ENCODE measurements around the gene C9orf43. TPM values are rescaled to one million over a fixed set of nuclear protein-coding genes. Genes with fewer than 3 reads are reported as not detected.

C9orf43 gene
- total and polyA plus RNA-seq, 9 of the 15 experiments (the other 6 are each of a cell fraction or from before 2014, with no cell fraction given) = 0.21 to 0.58 (median 0.33) TPM

DNA sequence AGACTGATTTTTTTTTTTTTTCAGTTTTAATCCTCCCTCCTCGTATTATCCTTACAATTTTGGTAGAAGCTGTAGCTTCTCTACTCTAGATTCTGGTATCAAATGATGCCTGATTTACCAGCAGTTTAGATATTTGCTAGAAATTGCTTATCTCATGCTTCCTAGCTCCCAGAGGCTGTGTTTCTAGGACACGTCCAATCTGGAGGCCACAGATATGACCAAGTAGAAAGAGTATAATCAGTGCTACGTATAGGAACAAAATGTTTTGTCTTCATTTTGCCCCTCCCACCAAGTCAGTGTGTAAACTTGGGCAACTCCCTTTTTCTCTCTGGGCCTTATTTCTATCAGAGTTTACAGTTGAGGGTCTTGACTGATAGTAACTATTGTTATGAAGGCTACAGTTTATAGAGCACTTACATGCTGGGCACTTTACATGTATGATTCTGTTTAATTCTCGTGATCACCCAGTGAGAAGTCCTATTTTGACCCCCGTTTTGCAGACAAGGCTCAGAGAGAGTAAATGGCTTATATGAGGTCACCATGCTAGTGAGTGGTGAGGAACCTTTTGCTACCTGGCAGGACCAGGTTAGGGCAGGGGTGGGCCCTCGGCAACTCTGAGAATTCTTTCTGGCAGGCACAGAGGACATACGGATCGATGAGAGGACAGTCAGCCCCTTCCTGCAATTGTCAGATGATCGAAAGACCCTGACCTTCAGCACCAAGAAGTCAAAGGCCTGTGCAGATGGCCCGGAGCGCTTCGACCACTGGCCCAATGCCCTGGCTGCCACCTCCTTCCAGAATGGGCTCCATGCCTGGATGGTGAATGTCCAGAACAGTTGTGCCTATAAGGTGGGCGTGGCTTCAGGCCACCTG, 41.3 kb upstream of the C9orf43 start (continued):
- TF ChIP-seq, protein P1, sequence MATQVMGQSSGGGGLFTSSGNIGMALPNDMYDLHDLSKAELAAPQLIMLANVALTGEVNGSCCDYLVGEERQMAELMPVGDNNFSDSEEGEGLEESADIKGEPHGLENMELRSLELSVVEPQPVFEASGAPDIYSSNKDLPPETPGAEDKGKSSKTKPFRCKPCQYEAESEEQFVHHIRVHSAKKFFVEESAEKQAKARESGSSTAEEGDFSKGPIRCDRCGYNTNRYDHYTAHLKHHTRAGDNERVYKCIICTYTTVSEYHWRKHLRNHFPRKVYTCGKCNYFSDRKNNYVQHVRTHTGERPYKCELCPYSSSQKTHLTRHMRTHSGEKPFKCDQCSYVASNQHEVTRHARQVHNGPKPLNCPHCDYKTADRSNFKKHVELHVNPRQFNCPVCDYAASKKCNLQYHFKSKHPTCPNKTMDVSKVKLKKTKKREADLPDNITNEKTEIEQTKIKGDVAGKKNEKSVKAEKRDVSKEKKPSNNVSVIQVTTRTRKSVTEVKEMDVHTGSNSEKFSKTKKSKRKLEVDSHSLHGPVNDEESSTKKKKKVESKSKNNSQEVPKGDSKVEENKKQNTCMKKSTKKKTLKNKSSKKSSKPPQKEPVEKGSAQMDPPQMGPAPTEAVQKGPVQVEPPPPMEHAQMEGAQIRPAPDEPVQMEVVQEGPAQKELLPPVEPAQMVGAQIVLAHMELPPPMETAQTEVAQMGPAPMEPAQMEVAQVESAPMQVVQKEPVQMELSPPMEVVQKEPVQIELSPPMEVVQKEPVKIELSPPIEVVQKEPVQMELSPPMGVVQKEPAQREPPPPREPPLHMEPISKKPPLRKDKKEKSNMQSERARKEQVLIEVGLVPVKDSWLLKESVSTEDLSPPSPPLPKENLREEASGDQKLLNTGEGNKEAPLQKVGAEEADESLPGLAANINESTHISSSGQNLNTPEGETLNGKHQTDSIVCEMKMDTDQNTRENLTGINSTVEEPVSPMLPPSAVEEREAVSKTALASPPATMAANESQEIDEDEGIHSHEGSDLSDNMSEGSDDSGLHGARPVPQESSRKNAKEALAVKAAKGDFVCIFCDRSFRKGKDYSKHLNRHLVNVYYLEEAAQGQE (IDR thresholded peaks at IDR 0.05; ENCODE audit: borderline replicate concordance) = no peak; the same call in 1 of the 2 replicates
- TF ChIP-seq, protein P1 (CRISPR knock-in tag; IDR thresholded peaks at IDR 0.05; ENCODE audit: low read depth) = no peak
- TF ChIP-seq, protein P2, sequence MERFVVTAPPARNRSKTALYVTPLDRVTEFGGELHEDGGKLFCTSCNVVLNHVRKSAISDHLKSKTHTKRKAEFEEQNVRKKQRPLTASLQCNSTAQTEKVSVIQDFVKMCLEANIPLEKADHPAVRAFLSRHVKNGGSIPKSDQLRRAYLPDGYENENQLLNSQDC (CRISPR knock-in tag; IDR thresholded peaks at IDR 0.05) = no peak
- TF ChIP-seq, protein P3, sequence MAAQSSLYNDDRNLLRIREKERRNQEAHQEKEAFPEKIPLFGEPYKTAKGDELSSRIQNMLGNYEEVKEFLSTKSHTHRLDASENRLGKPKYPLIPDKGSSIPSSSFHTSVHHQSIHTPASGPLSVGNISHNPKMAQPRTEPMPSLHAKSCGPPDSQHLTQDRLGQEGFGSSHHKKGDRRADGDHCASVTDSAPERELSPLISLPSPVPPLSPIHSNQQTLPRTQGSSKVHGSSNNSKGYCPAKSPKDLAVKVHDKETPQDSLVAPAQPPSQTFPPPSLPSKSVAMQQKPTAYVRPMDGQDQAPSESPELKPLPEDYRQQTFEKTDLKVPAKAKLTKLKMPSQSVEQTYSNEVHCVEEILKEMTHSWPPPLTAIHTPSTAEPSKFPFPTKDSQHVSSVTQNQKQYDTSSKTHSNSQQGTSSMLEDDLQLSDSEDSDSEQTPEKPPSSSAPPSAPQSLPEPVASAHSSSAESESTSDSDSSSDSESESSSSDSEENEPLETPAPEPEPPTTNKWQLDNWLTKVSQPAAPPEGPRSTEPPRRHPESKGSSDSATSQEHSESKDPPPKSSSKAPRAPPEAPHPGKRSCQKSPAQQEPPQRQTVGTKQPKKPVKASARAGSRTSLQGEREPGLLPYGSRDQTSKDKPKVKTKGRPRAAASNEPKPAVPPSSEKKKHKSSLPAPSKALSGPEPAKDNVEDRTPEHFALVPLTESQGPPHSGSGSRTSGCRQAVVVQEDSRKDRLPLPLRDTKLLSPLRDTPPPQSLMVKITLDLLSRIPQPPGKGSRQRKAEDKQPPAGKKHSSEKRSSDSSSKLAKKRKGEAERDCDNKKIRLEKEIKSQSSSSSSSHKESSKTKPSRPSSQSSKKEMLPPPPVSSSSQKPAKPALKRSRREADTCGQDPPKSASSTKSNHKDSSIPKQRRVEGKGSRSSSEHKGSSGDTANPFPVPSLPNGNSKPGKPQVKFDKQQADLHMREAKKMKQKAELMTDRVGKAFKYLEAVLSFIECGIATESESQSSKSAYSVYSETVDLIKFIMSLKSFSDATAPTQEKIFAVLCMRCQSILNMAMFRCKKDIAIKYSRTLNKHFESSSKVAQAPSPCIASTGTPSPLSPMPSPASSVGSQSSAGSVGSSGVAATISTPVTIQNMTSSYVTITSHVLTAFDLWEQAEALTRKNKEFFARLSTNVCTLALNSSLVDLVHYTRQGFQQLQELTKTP (IDR thresholded peaks at IDR 0.05; ENCODE audit: low read depth in 1 of 2, partially characterized antibody in 2 of 2) = peak in 1 of 2 experiments; percentile 69
- no peak for TF ChIP-seq ZNF140 (CRISPR knock-in tag; IDR thresholded peaks at IDR 0.05)
- no peak for TF ChIP-seq ZNF695 (CRISPR knock-in tag; IDR thresholded peaks at IDR 0.05)
- no peak for TF ChIP-seq ZNF146 (CRISPR knock-in tag; IDR thresholded peaks at IDR 0.05; ENCODE audit: unreplicated experiment)
- no peak for TF ChIP-seq STAG1 (CRISPR knock-in tag; IDR thresholded peaks at IDR 0.05; ENCODE audit: borderline replicate concordance)
- no peak for TF ChIP-seq CHD1 (IDR thresholded peaks at IDR 0.05; ENCODE audit: low read length)
- TF ChIP-seq TARDBP (IDR thresholded peaks at IDR 0.05) = no peak
- TF ChIP-seq ERF (CRISPR knock-in tag; IDR thresholded peaks at IDR 0.05) = no peak
- TF ChIP-seq, protein P4, sequence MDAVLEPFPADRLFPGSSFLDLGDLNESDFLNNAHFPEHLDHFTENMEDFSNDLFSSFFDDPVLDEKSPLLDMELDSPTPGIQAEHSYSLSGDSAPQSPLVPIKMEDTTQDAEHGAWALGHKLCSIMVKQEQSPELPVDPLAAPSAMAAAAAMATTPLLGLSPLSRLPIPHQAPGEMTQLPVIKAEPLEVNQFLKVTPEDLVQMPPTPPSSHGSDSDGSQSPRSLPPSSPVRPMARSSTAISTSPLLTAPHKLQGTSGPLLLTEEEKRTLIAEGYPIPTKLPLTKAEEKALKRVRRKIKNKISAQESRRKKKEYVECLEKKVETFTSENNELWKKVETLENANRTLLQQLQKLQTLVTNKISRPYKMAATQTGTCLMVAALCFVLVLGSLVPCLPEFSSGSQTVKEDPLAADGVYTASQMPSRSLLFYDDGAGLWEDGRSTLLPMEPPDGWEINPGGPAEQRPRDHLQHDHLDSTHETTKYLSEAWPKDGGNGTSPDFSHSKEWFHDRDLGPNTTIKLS (IDR thresholded peaks at IDR 0.05; ENCODE audit: borderline replicate concordance, low read depth) = no peak
- no peak for TF ChIP-seq ZNF224 (CRISPR knock-in tag; IDR thresholded peaks at IDR 0.05)
- no peak for TF ChIP-seq GTF2A2 (tag; IDR thresholded peaks at IDR 0.05)
